Fibroblast of villous mesenchyme (primary cell): ENCODE results near the gene SRSF8. TPM values are rescaled to one million over a fixed set of nuclear protein-coding genes. Genes with fewer than 3 reads are reported as not detected.
"Not testable (repeated sequence)": the region's sequence is repeated elsewhere in the genome, so short reads cannot be mapped to it uniquely, and the experiment has no call there.

Source experiments
- DNase-seq: peaks from one replicate; pipeline ENCODE4 v3.0.0-alpha.2; 2010; ENCODE audit warnings: low read depth
- H3K4me3 ChIP-seq: 2 replicates; pipeline ENCODE4 v1.5.1; 2011; ENCODE audit warnings: low read depth, mild to moderate bottlenecking, low read length
- total RNA-seq: library from RNA; depleted of rRNA; stranded (reverse); fragments of >200 nt; gene quantifications from 2 replicates; pipeline ENCODE4 v1.2.3, GENCODE V29; 2012
- TF ChIP-seq, protein P1 (sequence below): IDR thresholded peaks from 2 replicates; pipeline ENCODE4 v1.5.1; 2012; ENCODE audit warnings: low read depth, mild to moderate bottlenecking, low read length; ENCODE audit not compliant: insufficient read depth

SRSF8 gene
- total RNA-seq, 1 donor = 19.0 TPM

DNA sequence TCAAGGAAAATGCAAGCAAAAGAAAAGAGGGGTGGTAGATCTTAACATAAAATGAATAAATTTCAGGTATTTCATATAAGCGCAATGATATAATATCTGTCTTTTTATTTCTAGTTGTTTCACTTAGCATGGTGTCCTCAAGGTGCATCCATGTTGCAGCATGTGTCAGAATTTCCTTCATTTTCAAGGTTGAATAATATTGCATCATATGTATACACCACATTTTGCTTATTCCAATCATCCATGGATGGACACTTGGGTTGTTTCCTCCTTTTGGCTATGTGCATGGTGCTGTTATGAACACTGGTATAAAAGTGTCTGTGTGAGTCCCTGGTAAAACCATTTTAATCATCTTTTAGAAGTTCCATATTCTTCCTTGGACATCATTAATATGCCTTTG, 24.5 kb upstream of the SRSF8 start:
- H3K4me3 ChIP-seq = no peak overlapping the region
- TF ChIP-seq, protein P1, sequence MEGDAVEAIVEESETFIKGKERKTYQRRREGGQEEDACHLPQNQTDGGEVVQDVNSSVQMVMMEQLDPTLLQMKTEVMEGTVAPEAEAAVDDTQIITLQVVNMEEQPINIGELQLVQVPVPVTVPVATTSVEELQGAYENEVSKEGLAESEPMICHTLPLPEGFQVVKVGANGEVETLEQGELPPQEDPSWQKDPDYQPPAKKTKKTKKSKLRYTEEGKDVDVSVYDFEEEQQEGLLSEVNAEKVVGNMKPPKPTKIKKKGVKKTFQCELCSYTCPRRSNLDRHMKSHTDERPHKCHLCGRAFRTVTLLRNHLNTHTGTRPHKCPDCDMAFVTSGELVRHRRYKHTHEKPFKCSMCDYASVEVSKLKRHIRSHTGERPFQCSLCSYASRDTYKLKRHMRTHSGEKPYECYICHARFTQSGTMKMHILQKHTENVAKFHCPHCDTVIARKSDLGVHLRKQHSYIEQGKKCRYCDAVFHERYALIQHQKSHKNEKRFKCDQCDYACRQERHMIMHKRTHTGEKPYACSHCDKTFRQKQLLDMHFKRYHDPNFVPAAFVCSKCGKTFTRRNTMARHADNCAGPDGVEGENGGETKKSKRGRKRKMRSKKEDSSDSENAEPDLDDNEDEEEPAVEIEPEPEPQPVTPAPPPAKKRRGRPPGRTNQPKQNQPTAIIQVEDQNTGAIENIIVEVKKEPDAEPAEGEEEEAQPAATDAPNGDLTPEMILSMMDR = no peak

DNA sequence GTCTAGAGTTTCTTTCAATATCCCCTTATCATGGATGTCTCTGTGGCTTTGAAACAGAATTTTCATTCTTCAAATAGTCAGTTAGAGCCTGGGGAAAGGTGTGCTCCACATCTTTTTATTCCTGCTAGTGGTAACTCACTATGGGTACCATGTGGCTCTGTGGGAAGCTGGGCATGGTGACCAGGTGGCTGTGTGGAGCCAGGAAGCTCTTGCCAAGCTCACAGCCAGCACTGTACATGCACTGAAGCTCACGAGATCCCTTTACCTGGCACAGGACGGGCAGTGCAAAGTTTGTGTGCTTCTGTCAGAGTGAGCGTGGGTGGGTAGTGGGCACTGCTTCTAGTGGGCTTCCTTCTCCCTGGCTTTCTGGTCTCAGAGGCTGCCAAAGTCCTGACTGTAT, 23.8 kb upstream of the SRSF8 start:
- no peak for DNase-seq
- TF ChIP-seq, protein P1 = no peak
- no peak overlapping the region for H3K4me3 ChIP-seq

More for the DNA sequence above, 24.5 kb upstream of the SRSF8 start:
- no peak for DNase-seq

DNA sequence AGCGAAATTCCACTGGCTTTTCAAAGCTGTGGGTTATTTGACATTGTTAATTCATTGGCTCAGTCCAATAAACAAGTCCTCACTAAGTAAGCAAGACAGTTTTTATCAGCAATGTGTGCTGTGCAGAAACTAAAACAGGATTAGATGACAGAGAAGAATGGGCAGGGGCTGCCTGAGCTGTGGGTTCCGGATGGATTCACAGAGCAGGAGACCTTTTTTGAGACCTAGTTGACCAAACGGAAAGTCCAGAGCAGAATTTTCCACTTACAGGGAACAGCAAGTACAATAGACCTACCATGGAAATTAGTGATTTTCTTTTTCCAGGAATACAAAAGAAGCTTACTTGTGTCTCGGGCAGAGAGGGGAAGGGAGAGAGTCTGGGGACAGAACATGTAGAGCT, 22.7 kb upstream of the SRSF8 start:
- peak; percentile 51 for DNase-seq
- TF ChIP-seq, protein P1 = no peak
- no peak overlapping the region for H3K4me3 ChIP-seq

DNA sequence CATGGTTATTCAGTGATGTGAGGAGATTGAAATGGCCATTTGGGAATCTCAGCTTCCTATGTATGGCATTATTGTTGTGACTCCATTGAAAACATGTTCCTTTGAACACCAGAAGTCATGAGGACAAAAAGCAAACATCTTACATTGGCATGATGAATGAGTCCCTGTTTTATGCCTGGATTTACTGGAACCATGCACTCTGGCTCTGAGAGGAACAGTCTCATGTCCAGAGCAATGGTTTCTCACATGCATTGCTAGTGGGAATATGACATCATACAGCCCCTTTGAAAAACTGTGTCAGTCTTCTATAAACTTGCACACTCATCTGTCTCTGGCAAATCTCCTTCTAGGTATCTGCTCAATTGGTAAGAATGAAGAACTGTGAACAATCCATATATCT, 20.9 kb upstream of the SRSF8 start:
- no peak overlapping the region for H3K4me3 ChIP-seq
- TF ChIP-seq, protein P1 = no peak
- DNase-seq = no peak

- not testable (repeated sequence) for H3K4me3 ChIP-seq
Observed at GRCh38 chr11:95049122-95049521, 17.6 kb upstream of the SRSF8 start, which contains the start of gene KDM4F. TSS of gene KDM4F (plus strand) at chr11:95049422.

GRCh38 chr11:95050595-95051202, 16.0 kb upstream of the SRSF8 start:
- DNase-seq = no peak
- TF ChIP-seq, protein P1 = no peak
- no peak overlapping the region for H3K4me3 ChIP-seq

More at GRCh38 chr11:95049122-95049521, 17.6 kb upstream of the SRSF8 start, which contains the start of gene KDM4F:
- not testable (repeated sequence) for DNase-seq

DNA sequence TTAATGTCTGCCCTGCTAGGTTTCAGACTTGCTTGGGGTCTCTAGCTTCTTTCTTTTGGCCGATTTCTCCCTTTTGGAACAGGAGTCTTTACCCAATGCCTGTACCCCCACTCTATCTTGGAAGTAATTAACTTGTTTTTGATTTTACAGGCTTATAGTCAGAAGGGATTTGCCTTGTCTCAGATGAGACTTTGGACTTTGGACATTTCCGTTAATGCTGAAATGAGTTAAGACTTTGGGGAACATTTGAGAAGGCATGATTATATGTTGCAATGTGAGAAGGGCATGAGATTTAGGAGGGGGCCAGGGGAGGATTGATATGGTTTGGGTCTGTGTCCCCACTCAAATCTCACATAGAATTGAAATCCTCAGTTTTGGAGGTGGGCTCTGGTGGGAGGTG, 12.4 kb upstream of the SRSF8 start:
- TF ChIP-seq, protein P1 = no peak
- DNase-seq = no peak
- H3K4me3 ChIP-seq = no peak overlapping the region
